Osteoblast (primary cell): ENCODE data around the gene FAM83D. TPM values are rescaled to one million over a fixed set of nuclear protein-coding genes. Genes with fewer than 3 reads are reported as not detected.

Experiments used
- DNase-seq: peaks from one replicate; pipeline ENCODE4 v3.0.0; 2011; ENCODE audit warnings: low spot score, mixed read lengths; ENCODE audit not compliant: insufficient read length; ENCODE audit errors: missing footprints
- H2AFZ ChIP-seq: 2 replicates; pipeline ENCODE4 v1.6.0; 2011; ENCODE audit warnings: mild to moderate bottlenecking, low read length
- H3K27ac ChIP-seq: 2 replicates; pipeline ENCODE4 v1.5.1; 2011; ENCODE audit warnings: mild to moderate bottlenecking, low read depth, low read length, moderate library complexity
- H3K27me3 ChIP-seq: 2 replicates; pipeline ENCODE4 v1.6.0; 2012; ENCODE audit warnings: mild to moderate bottlenecking, control low read depth, inconsistent platforms, low read length, moderate library complexity; ENCODE audit not compliant: insufficient read depth
- H3K36me3 ChIP-seq: 2 replicates; pipeline ENCODE4 v1.5.1; 2011; ENCODE audit warnings: mild to moderate bottlenecking, low read length, control low read depth, moderate library complexity; ENCODE audit not compliant: insufficient read depth
- H3K4me1 ChIP-seq: 2 replicates; pipeline ENCODE4 v1.5.1; 2011; ENCODE audit warnings: mild to moderate bottlenecking, low read length, control low read depth, moderate library complexity; ENCODE audit not compliant: insufficient read depth
- H3K4me2 ChIP-seq: 2 replicates; pipeline ENCODE4 v1.6.0; 2011; ENCODE audit warnings: mild to moderate bottlenecking, low read length; ENCODE audit not compliant: insufficient read depth
- H3K4me3 ChIP-seq: fragments of 200-600 bp; sonication (generic); 3 replicates; pipeline ENCODE4 v1.5.1; 2012; ENCODE audit warnings: mild to moderate bottlenecking, low read length, inconsistent platforms; ENCODE audit not compliant: insufficient read depth
- H3K79me2 ChIP-seq: 2 replicates; pipeline ENCODE4 v1.6.0; 2012; ENCODE audit warnings: mild to moderate bottlenecking, low read length, control low read depth, inconsistent platforms; ENCODE audit not compliant: insufficient read depth
- H3K9me3 ChIP-seq: 2 replicates; pipeline ENCODE4 v1.5.1; 2011; ENCODE audit warnings: low read depth, low read length, control low read depth
- H4K20me1 ChIP-seq: 2 replicates; pipeline ENCODE4 v1.6.0; 2012; ENCODE audit warnings: mild to moderate bottlenecking, low read length, control low read depth; ENCODE audit not compliant: insufficient read depth
- CTCF ChIP-seq: IDR thresholded peaks from 2 replicates; pipeline ENCODE4 v1.5.1; 2011; ENCODE audit warnings: mild to moderate bottlenecking, low read depth, low read length, moderate library complexity; ENCODE audit errors: extremely low read depth
- total RNA-seq: library from RNA; depleted of rRNA; stranded (reverse); fragments of >200 nt; gene quantifications from 2 replicates; pipeline ENCODE4 v1.2.3, GENCODE V29; 2012

Gene FAM83D
- 1.8 and 2.2 TPM in 2 replicates for total RNA-seq

GRCh38 chr20:38926142-38926933 is at the start of gene FAM83D:
Gene FAM83D, plus strand, starts transcription at chr20:38926417. Its CDS starts 26 bp downstream, at chr20:38926443.
- H3K27ac ChIP-seq = peak within 1 kb of the TSS; percentile 63
- no peaks in the 10 kb centered on the region for H3K9me3 ChIP-seq

GRCh38 chr20:38877483-38877882 is 48.7 kb upstream of the FAM83D start:
- no peak overlapping the region for H3K27ac ChIP-seq
- no peaks in the 10 kb centered on the region for H3K4me1 ChIP-seq
- no peak overlapping the region for H2AFZ ChIP-seq
- peaks cover 9% of the 10 kb centered on the region for H3K27me3 ChIP-seq
- DNase-seq = no peak
- no peaks in the 10 kb centered on the region for H3K9me3 ChIP-seq
- no peaks in the 10 kb centered on the region for H3K36me3 ChIP-seq
- H3K4me3 ChIP-seq = no peak overlapping the region
- no peak overlapping the region for H3K4me2 ChIP-seq
- H3K79me2 ChIP-seq = no peaks in the 10 kb centered on the region
- H4K20me1 ChIP-seq = no peaks in the 10 kb centered on the region
- TF ChIP-seq CTCF = no peak

More at GRCh38 chr20:38926142-38926933, at the start of gene FAM83D:
- Histone ChIP-seq H3K4me2 (peak within 1 kb of the TSS; percentile 97), H2AFZ (peak within 1 kb of the TSS; percentile 94), H3K36me3 (no peaks in the 10 kb centered on the region), H3K4me1 (peaks cover 26% of the 10 kb centered on the region), H3K4me3 (peak within 1 kb of the TSS; percentile 89), H4K20me1 (no peaks in the 10 kb centered on the region), H3K27me3 (peaks cover 11% of the 10 kb centered on the region), H3K79me2 (peaks cover 51% of the 10 kb centered on the region)
- TF ChIP-seq CTCF = no peak
- DNase-seq = peak; percentile 100

- H3K36me3 ChIP-seq = no peaks in the 10 kb centered on the region
Measured at GRCh38 chr20:38878866-38879265, 47.4 kb upstream of the FAM83D start.

More at GRCh38 chr20:38878866-38879265, 47.4 kb upstream of the FAM83D start:
- Histone ChIP-seq H3K27me3 (peaks cover 9% of the 10 kb centered on the region), H3K4me2 (no peak overlapping the region), H3K79me2 (no peaks in the 10 kb centered on the region), H3K27ac (no peak overlapping the region), H4K20me1 (no peaks in the 10 kb centered on the region), H3K9me3 (no peaks in the 10 kb centered on the region), H2AFZ (no peak overlapping the region), H3K4me1 (no peaks in the 10 kb centered on the region), H3K4me3 (no peak overlapping the region)
- DNase-seq = no peak
- no peak for TF ChIP-seq CTCF
